ENCODE results near the gene ARHGAP12. TPM values are rescaled to one million over a fixed set of nuclear protein-coding genes. Genes with fewer than 3 reads are reported as not detected.

Gene ARHGAP12
- total RNA-seq, 1 donor from 2014 or later: 29.8 TPM

DNA sequence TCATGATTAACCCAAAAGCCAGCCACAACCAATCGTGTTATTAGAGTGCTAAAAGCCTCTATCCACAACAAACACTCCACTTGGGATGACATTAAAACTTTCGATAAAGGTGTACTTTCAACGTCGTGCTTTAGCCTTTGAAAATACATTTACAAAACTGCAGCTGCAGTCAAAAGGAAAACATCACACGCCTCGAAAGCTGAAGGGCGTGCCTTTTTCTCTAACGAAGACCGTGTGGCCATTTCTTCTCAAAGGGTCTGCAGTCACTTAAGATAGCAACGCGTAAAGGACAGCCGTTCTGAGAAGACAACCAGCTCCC, 1.1 kb downstream of the ARHGAP12 start:
- intact Hi-C loops (cut with DNase I): no loop called here
- DNase-seq: no peak

DNA sequence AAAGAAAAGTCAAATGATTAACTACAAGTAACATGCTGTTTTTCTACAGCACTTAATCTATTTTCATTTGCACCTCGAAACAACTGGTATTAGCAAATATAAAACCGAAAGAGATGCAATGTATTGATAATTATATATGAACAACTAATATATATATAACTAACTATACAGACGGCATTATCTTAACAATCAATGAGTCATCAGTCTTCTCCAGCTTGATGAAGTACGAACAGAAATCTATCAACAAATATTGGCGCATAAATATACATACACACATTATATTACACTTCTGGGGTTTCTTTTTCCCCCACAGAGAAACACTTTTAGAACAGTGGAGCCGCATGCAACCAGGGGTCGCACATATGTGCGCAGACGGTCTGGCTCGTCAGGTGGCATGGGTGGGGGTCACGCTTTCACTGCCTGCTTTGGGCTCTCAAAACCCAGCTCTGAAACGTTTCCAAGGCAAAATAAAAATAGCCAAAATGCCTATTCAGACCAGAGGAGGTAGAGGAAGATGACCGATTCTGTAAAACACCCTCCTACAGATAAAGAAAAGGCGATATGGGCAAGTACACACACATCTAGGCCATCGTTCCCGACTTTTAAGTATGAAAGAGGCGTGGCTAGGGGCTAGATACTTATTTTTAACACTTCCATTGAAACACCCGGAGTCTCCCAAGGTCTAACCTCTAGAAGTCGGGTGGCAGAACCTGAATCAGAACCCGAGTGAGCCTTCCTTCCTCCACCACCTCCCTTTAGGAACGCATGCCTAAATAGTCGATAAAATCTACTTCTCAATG, 1.7 kb downstream of the ARHGAP12 start:
- TF ChIP-seq, protein P1, sequence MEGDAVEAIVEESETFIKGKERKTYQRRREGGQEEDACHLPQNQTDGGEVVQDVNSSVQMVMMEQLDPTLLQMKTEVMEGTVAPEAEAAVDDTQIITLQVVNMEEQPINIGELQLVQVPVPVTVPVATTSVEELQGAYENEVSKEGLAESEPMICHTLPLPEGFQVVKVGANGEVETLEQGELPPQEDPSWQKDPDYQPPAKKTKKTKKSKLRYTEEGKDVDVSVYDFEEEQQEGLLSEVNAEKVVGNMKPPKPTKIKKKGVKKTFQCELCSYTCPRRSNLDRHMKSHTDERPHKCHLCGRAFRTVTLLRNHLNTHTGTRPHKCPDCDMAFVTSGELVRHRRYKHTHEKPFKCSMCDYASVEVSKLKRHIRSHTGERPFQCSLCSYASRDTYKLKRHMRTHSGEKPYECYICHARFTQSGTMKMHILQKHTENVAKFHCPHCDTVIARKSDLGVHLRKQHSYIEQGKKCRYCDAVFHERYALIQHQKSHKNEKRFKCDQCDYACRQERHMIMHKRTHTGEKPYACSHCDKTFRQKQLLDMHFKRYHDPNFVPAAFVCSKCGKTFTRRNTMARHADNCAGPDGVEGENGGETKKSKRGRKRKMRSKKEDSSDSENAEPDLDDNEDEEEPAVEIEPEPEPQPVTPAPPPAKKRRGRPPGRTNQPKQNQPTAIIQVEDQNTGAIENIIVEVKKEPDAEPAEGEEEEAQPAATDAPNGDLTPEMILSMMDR (IDR thresholded peaks at IDR 0.05): no peak
- H3K9me3 ChIP-seq: no peaks in the 10 kb centered on the region
- H3K4me3 ChIP-seq: peak overlapping the region; percentile 81
- no peak for DNase-seq
- H3K4me1 ChIP-seq: peaks cover 47% of the 10 kb centered on the region
- H3K36me3 ChIP-seq: no peaks in the 10 kb centered on the region
- intact Hi-C loops (cut with DNase I): no loop called here
- ATAC-seq: no peak
- H3K27ac ChIP-seq: peak overlapping the region; percentile 96
- no peaks in the 10 kb centered on the region for H3K27me3 ChIP-seq (ENCODE audit: low read depth)

More for the DNA sequence above, 1.1 kb downstream of the ARHGAP12 start:
- peak overlapping the region; percentile 81 for H3K4me3 ChIP-seq
- no peaks in the 10 kb centered on the region for H3K27me3 ChIP-seq (ENCODE audit: low read depth)
- peaks cover 47% of the 10 kb centered on the region for H3K4me1 ChIP-seq
- TF ChIP-seq, protein P1 (IDR thresholded peaks at IDR 0.05): no peak
- peak overlapping the region; percentile 96 for H3K27ac ChIP-seq
- H3K9me3 ChIP-seq: no peaks in the 10 kb centered on the region
- no peak for ATAC-seq
- no peaks in the 10 kb centered on the region for H3K36me3 ChIP-seq

DNA sequence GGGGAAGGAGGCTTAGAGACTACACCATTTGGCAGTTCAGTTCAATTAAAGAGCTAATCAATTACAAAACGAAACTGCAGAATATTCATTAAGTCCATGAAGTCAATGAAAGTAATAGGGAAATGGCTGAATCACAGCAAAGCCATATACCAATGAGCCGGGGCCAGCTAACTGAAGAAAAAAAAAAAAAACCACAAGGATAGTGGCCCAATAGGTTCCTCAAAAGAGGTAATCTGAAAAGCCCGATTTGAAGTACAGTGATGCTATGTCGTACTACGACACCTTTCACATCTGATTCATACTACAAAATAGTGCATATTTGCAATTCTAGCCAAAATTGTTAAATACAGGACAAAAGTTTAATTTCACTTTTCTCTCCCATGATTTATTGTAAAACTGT, 2.5 kb downstream of the ARHGAP12 start:
- Histone ChIP-seq H3K9me3 (no peaks in the 10 kb centered on the region), H3K4me3 (no peak overlapping the region), H3K36me3 (no peaks in the 10 kb centered on the region), H3K27me3 (ENCODE audit: low read depth) (no peaks in the 10 kb centered on the region), H3K4me1 (peaks cover 54% of the 10 kb centered on the region), H3K27ac (no peak overlapping the region)
- ATAC-seq (no peak), DNase-seq (no peak)
- intact Hi-C loops (cut with DNase I): no loop called here
- TF ChIP-seq, protein P1 (IDR thresholded peaks at IDR 0.05): no peak

DNA sequence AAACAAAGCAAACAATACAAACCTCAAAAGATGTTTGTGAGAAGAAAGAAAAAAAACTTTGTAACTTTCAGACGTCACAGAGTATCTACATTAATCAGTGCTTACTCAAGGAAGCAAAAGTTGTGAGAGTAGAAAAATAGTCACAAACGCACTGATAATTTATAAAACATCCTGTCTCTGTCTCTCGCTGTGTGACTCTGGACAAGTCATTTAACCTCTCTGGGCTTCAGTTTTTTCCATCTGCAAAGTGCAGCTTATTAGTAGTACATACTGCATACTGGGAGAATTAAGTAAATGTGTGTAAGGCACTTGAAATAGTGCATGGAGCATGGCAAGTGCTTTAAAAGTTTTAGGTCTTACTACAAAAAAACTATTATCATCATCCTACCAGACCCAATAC, 3.8 kb downstream of the ARHGAP12 start:
- intact Hi-C loops (cut with DNase I): no loop called here
- Histone ChIP-seq H3K4me3 (no peak overlapping the region), H3K27me3 (ENCODE audit: low read depth) (no peaks in the 10 kb centered on the region), H3K4me1 (peaks cover 50% of the 10 kb centered on the region), H3K36me3 (no peaks in the 10 kb centered on the region), H3K9me3 (no peaks in the 10 kb centered on the region), H3K27ac (no peak overlapping the region)
- ATAC-seq (no peak), DNase-seq (no peak)
- TF ChIP-seq, protein P1 (IDR thresholded peaks at IDR 0.05): no peak

DNA sequence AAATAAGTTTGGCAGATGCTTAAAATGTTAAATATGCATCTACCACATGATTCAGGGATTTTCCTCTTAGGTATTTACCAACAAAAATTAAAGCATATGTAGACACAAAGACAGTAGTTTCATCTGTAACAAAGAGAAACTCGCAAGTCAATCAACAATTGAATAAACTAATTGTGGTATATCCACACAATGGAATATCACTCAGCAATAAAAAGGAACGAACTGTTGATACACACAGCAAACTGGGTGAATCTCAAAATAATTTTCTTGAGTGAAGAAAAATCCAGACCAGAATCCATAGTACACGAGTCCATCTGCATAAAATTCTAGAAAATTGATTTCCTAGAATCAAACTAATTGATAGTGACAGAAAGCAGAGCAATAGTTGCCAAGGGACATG, 5.2 kb downstream of the ARHGAP12 start:
- Histone ChIP-seq H3K27me3 (ENCODE audit: low read depth) (no peaks in the 10 kb centered on the region), H3K9me3 (no peaks in the 10 kb centered on the region), H3K36me3 (no peaks in the 10 kb centered on the region), H3K27ac (no peak overlapping the region), H3K4me3 (no peak overlapping the region), H3K4me1 (peaks cover 53% of the 10 kb centered on the region)
- DNase-seq: no peak
- no peak for ATAC-seq
- TF ChIP-seq, protein P1 (IDR thresholded peaks at IDR 0.05): no peak
- intact Hi-C loops (cut with DNase I): no loop called here
